Type B pancreatic cell (in vitro differentiated cells): ENCODE results near the gene CERS6. TPM values are rescaled to one million over a fixed set of nuclear protein-coding genes. Genes with fewer than 3 reads are reported as not detected.
"Not testable (repeated sequence)": the region's sequence is repeated elsewhere in the genome, so short reads cannot be mapped to it uniquely, and the experiment has no call there.

Source experiments
- DNase-seq: peaks from one replicate; pipeline ENCODE4 v3.0.0; 2021; ENCODE audit warnings: mixed read lengths; ENCODE audit not compliant: unreplicated experiment; ENCODE audit errors: extremely low spot score
- H3K27ac Mint-ChIP-seq: 2 replicates; pipeline ENCODE4 v1.8.0; 2021; ENCODE audit warnings: mild to moderate bottlenecking, mixed read lengths
- H3K27me3 Mint-ChIP-seq: 2 replicates; pipeline ENCODE4 v1.8.0; 2021; ENCODE audit warnings: mixed read lengths
- H3K36me3 Mint-ChIP-seq: 2 replicates; pipeline ENCODE4 v1.8.0; 2021; ENCODE audit warnings: mixed read lengths
- H3K4me1 Mint-ChIP-seq: one replicate; pipeline ENCODE4 v1.8.0; 2021; ENCODE audit warnings: mixed read lengths; ENCODE audit not compliant: unreplicated experiment
- H3K4me3 Mint-ChIP-seq: 2 replicates; pipeline ENCODE4 v1.8.0; 2021; ENCODE audit warnings: mild to moderate bottlenecking, mixed read lengths
- H3K9me3 Mint-ChIP-seq: 2 replicates; pipeline ENCODE4 v1.8.0; 2021; ENCODE audit warnings: mixed read lengths
- CTCF ChIP-seq: fragments of 200-600 bp; sonication (generic); conservative IDR thresholded peaks from 2 replicates; pipeline ENCODE4 v1.5.0; 2021; ENCODE audit warnings: antibody characterized with exemption, mild to moderate bottlenecking
- total RNA-seq: library from RNA; stranded (reverse); gene quantifications from 2 replicates; pipeline ENCODE4 v1.2.1, GENCODE V29; 2021; ENCODE audit warnings: low replicate concordance

CERS6 gene
- total RNA-seq, 1 donor from 2014 or later: 43.0 TPM

GRCh38 chr2:168486477-168486876, 30.4 kb downstream of the CERS6 start:
- Mint-ChIP-seq H3K27me3 (no peaks in the 10 kb centered on the region), H3K4me1 (peaks cover 36% of the 10 kb centered on the region), H3K36me3 (peaks cover 10% of the 10 kb centered on the region), H3K4me3 (no peak overlapping the region), H3K9me3 (peaks cover 4% of the 10 kb centered on the region), H3K27ac (no peak overlapping the region)
- no peak for TF ChIP-seq CTCF
- no peak for DNase-seq

GRCh38 chr2:168490015-168490874, 34.2 kb downstream of the CERS6 start:
- Mint-ChIP-seq H3K27me3 (no peaks in the 10 kb centered on the region), H3K9me3 (peaks cover 4% of the 10 kb centered on the region), H3K36me3 (peaks cover 25% of the 10 kb centered on the region), H3K4me3 (peak overlapping the region; percentile 50), H3K4me1 (peaks cover 24% of the 10 kb centered on the region), H3K27ac (peak overlapping the region; percentile 72)
- no peak for DNase-seq
- TF ChIP-seq CTCF: no peak

GRCh38 chr2:168490946-168491605, 35.0 kb downstream of the CERS6 start:
- Mint-ChIP-seq H3K4me1 (peaks cover 32% of the 10 kb centered on the region), H3K27me3 (no peaks in the 10 kb centered on the region)

GRCh38 chr2:168491728-168492127, 35.7 kb downstream of the CERS6 start:
- not testable (repeated sequence) for H3K27ac Mint-ChIP-seq, DNase-seq, H3K4me3 Mint-ChIP-seq, H3K9me3 Mint-ChIP-seq, H3K27me3 Mint-ChIP-seq
- Mint-ChIP-seq H3K36me3 (peaks cover 29% of the 10 kb centered on the region), H3K4me1 (peaks cover 33% of the 10 kb centered on the region)

More at GRCh38 chr2:168490946-168491605, 35.0 kb downstream of the CERS6 start:
- Mint-ChIP-seq H3K9me3 (peaks cover 4% of the 10 kb centered on the region), H3K36me3 (peaks cover 28% of the 10 kb centered on the region), H3K27ac (peak overlapping the region; percentile 72), H3K4me3 (peak overlapping the region; percentile 50)
- no peak for DNase-seq
- TF ChIP-seq CTCF: no peak

GRCh38 chr2:168493219-168493618, 37.1 kb downstream of the CERS6 start:
- not testable (repeated sequence) for DNase-seq, H3K9me3 Mint-ChIP-seq, H3K27me3 Mint-ChIP-seq, H3K4me3 Mint-ChIP-seq
- peaks cover 43% of the 10 kb centered on the region for H3K4me1 Mint-ChIP-seq
- peaks cover 37% of the 10 kb centered on the region for H3K36me3 Mint-ChIP-seq
- H3K27ac Mint-ChIP-seq: peak overlapping the region; percentile 29

- DNase-seq: no peak
- Mint-ChIP-seq H3K4me1 (peaks cover 43% of the 10 kb centered on the region), H3K36me3 (peaks cover 37% of the 10 kb centered on the region), H3K4me3 (no peak overlapping the region), H3K27me3 (no peaks in the 10 kb centered on the region), H3K27ac (no peak overlapping the region), H3K9me3 (peaks cover 8% of the 10 kb centered on the region)
- peak; percentile 67 for TF ChIP-seq CTCF
Measured at GRCh38 chr2:168494190-168494711, 38.2 kb downstream of the CERS6 start.
